ENCODE measurements around the gene APOL4. TPM values are rescaled to one million over a fixed set of nuclear protein-coding genes. Genes with fewer than 3 reads are reported as not detected.

The APOL4 gene
- total RNA-seq, 8 experiments from 2014 or later = 0.08 to 32.6 (median 5.1) TPM; not detected in 1

Other genes with a start within 250 kb of the APOL4 start
- gene RBFOX2, start 173.0 kb downstream of the APOL4 start, total RNA-seq = 100 to 1,000 TPM; 105 to 229 (median 174) TPM
- 10 to 100 TPM in 2 of 8 experiments, 1 to 10 TPM in 3, under 1 TPM in 2, not detected in 1; 0.09 to 31.4 (median 2.5) TPM for gene APOL3, start 41.1 kb downstream of the APOL4 start, total RNA-seq
- gene APOL2, start 37.7 kb upstream of the APOL4 start, total RNA-seq = 100 to 1,000 TPM in 1 of 8 experiments, 10 to 100 TPM in 4, 1 to 10 TPM in 3; 4.7 to 160 (median 27.8) TPM
- gene APOL1, start 51.3 kb upstream of the APOL4 start, total RNA-seq = 100 to 1,000 TPM in 1 of 8 experiments, 10 to 100 TPM in 3, under 1 TPM in 3, not detected in 1; 0.09 to 171 (median 14.0) TPM
- 100 to 1,000 TPM in 2 of 8 experiments, 10 to 100 TPM in 6; 10.0 to 119 (median 53.1) TPM for gene MYH9, start 186.2 kb upstream of the APOL4 start, total RNA-seq